ENCODE results near the gene OR10V1. TPM values are rescaled to one million over a fixed set of nuclear protein-coding genes. Genes with fewer than 3 reads are reported as not detected.

Gene OR10V1
- total RNA-seq (2011; cell fraction: chromatin; rRNA removed; ENCODE audit: low replicate concordance): not detected in 2 replicates
- not detected in 2 replicates for total RNA-seq (2011; cell fraction: nucleolus; rRNA removed)
- not detected in 2 replicates for total RNA-seq (2011; cell fraction: nucleoplasm; rRNA removed)
- not detected in 2 replicates for total RNA-seq (2014; rRNA removed)
- not detected in 2 replicates for total RNA-seq (2014; rRNA removed; fragmentation: Illumina TruSeq; extraction: Trizol)
- total RNA-seq (2015; rRNA removed; fragmentation: Illumina TruSeq; extraction: Trizol): not detected in 2 replicates
- total RNA-seq (2021): not detected in 2 replicates
- not detected in 2 replicates for polyA plus RNA-seq (2011; rRNA removed)
- polyA plus RNA-seq (2011; cell fraction: cytosol; rRNA removed): not detected in 2 replicates
- polyA plus RNA-seq (2011; cell fraction: nucleus; rRNA removed): not detected in 2 replicates
- polyA plus RNA-seq (2012): not detected in 2 replicates
- not detected in 2 replicates for polyA plus RNA-seq (2014; fragmentation: Illumina TruSeq; extraction: Trizol)
- polyA plus RNA-seq (2014; fragmentation: Nextera tagmentation; extraction: Ambion mirVana): not detected
- not detected in 2 replicates for polyA plus RNA-seq (2014; rRNA removed)
- not detected in 2 replicates for polyA minus RNA-seq (2011; rRNA and poly(A)+ RNA removed)
- not detected in 2 replicates for polyA minus RNA-seq (2011; cell fraction: cytosol; rRNA and poly(A)+ RNA removed)
- not detected in 2 replicates for polyA minus RNA-seq (2011; cell fraction: nucleus; rRNA and poly(A)+ RNA removed)
- Bru-seq, nascent RNA: not detected
- not detected for BruChase-seq, experiment 1, labeled RNA remaining after a 2-hour chase
- not detected for BruChase-seq, experiment 2, labeled RNA remaining after a 6-hour chase
- long read RNA-seq, experiment 1: 0 reads
- long read RNA-seq, experiment 2: 0 reads
- long read RNA-seq, experiment 3: 0 reads

GRCh38 chr11:59713745-59714144 is at the start of gene OR10V1:
Gene OR10V1 (minus strand): TSS chr11:59713845. CDS start chr11:59713845, 0 bp downstream.
- Histone ChIP-seq H3K4me1 (replicated peaks in 1 of 2; ENCODE audit: control insufficient read depth in 2 of 2, insufficient read depth in 2 of 2, low read length in 2 of 2) (peaks cover 0 to 10% of the 10 kb centered on the region in 2 experiments; a peak in 2 of 5 replicates), H2AFZ (ENCODE audit: low read depth, low read length) (no peak within 1 kb of the TSS), H3K9me3 (replicated peaks; ENCODE audit: control insufficient read depth, insufficient read depth, low read depth, low read length) (no peaks in the 10 kb centered on the region), H3K79me2 (ENCODE audit: control insufficient read depth, insufficient read depth, low read length) (no peaks in the 10 kb centered on the region), H3K36me3 (ENCODE audit: control insufficient read depth, insufficient read depth, low read length) (no peaks in the 10 kb centered on the region), H3K9me1 (ENCODE audit: control insufficient read depth, insufficient read depth, low read length) (no peaks in the 10 kb centered on the region), H3K27me3 (ENCODE audit: control insufficient read depth in 2 of 2, insufficient read depth in 2 of 2, low read length in 2 of 2) (peaks cover 0 to 5% of the 10 kb centered on the region in 2 experiments; a peak in 2 of 5 replicates), H3K4me3 (no peak within 1 kb of the TSS), H4K20me1 (replicated peaks; ENCODE audit: control insufficient read depth, insufficient read depth, low read length) (no peaks in the 10 kb centered on the region), H3K4me2 (ENCODE audit: insufficient read depth, low read length) (no peak within 1 kb of the TSS), H3K27ac (ENCODE audit: extremely low read depth, low read depth, low read length) (no peak within 1 kb of the TSS), H3K9ac (ENCODE audit: insufficient read depth in 1 of 2, low read depth in 2 of 2, low read length in 2 of 2) (no peak within 1 kb of the TSS)
- CTCF ChIA-PET (ENCODE audit: low intra/inter-chr PET ratio): no interaction called here
- POLR2A ChIA-PET: no interaction called here
- BruUV-seq (replicated peaks): no TSS peak
- DNase-seq (ENCODE audit: extremely low read depth in 1 of 4, low spot score in 3 of 4) (no peak), FAIRE-seq (no peak), ATAC-seq (no peak)
- 29% methylated on average over 2 of the region's 2 CpGs for WGBS (ENCODE audit: insufficient coverage, low coverage, missing lambda C conversion rate)
- intact Hi-C loops (cut with micrococcal nuclease) (no loop called here), in situ Hi-C loops (cut with MboI) (no loop called here)
- TF ChIP-seq MIER1 (IDR thresholded peaks at IDR 0.05; ENCODE audit: low read depth): no peak
- TF ChIP-seq E4F1 (CRISPR knock-in tag; IDR thresholded peaks at IDR 0.05; ENCODE audit: borderline replicate concordance): no peak
- TF ChIP-seq MEF2D (tag; conservative IDR thresholded peaks at IDR 0.05; ENCODE audit: low read depth): no peak
- TF ChIP-seq CREB5 (CRISPR knock-in tag; IDR thresholded peaks at IDR 0.05): no peak
- TF ChIP-seq GATAD2A (IDR thresholded peaks at IDR 0.05): no peak
- TF ChIP-seq TEAD4 (IDR thresholded peaks at IDR 0.05; ENCODE audit: low read length): no peak
- TF ChIP-seq TEAD4 (CRISPR knock-in tag; IDR thresholded peaks at IDR 0.05; ENCODE audit: borderline replicate concordance): no peak
- no peak for TF ChIP-seq FOXP1 (CRISPR knock-in tag; IDR thresholded peaks at IDR 0.05)
- TF ChIP-seq PML (IDR thresholded peaks at IDR 0.05; ENCODE audit: low read length): no peak
- no peak for TF ChIP-seq KAT7 (CRISPR knock-in tag; IDR thresholded peaks at IDR 0.05; ENCODE audit: borderline replicate concordance)
- TF ChIP-seq UBTF (IDR thresholded peaks at IDR 0.05; ENCODE audit: borderline replicate concordance in 1 of 2, low read depth in 2 of 2, low read length in 2 of 2): no peak
- no peak for TF ChIP-seq HINFP (tag; conservative IDR thresholded peaks at IDR 0.05; ENCODE audit: low read depth)
